Aorta (tissue), 5 donors: ENCODE data around the gene PTMA. TPM values are rescaled to one million over a fixed set of nuclear protein-coding genes. Genes with fewer than 3 reads are reported as not detected.

ENCODE experiments used
- ATAC-seq: fragments of 200-7000 bp; cut with Tn5 transposase; one replicate; pipeline ENCODE4 v1.9.1; 2022; ENCODE audit warnings: moderate library complexity; ENCODE audit not compliant: low FRiP score
- DNase-seq, 2 donors: peaks; one replicate each; pipeline ENCODE4 v3.0.0-alpha.2; 2020
- H3K27ac ChIP-seq, 2 donors: one replicate each; pipeline ENCODE4 v1.5.1; 2013; ENCODE audit warnings: low read length in 2 of 2, mild to moderate bottlenecking in 2 of 2, moderate library complexity in 2 of 2, control low read depth in 1 of 2, inconsistent platforms in 1 of 2, low read depth in 1 of 2
- H3K27me3 ChIP-seq, 2 donors: one replicate each; pipeline ENCODE4 v1.6.1; 2013; ENCODE audit warnings: control low read depth in 1 of 2, low read length in 1 of 2, mild to moderate bottlenecking in 1 of 2, moderate library complexity in 1 of 2; ENCODE audit not compliant: insufficient read depth in 2 of 2, control insufficient read depth in 1 of 2
- H3K36me3 ChIP-seq, 2 donors: one replicate each; pipeline ENCODE4 v1.6.1; 2013; ENCODE audit warnings: control low read depth in 1 of 2, low read length in 1 of 2, mild to moderate bottlenecking in 1 of 2; ENCODE audit not compliant: insufficient read depth in 2 of 2, control insufficient read depth in 1 of 2
- H3K4me1 ChIP-seq, 2 donors: one replicate each; pipeline ENCODE4 v1.6.1; 2013; ENCODE audit warnings: low read length in 2 of 2, control low read depth in 1 of 2, mild to moderate bottlenecking in 1 of 2, moderate library complexity in 1 of 2; ENCODE audit not compliant: insufficient read depth in 2 of 2, control insufficient read depth in 1 of 2
- H3K4me3 ChIP-seq, 2 donors: one replicate each; pipeline ENCODE4 v1.5.1; 2013; ENCODE audit warnings: low read length in 2 of 2, control low read depth in 1 of 2, mild to moderate bottlenecking in 1 of 2
- H3K9me3 ChIP-seq: one replicate; pipeline ENCODE4 v1.6.1; 2013; ENCODE audit warnings: mild to moderate bottlenecking, low read length; ENCODE audit not compliant: control insufficient read depth
- WGBS, 2 donors: extraction: QIAGEN DNeasy Blood & Tissue Kit; methylation state at CpG; one replicate each; pipeline ENCODE4 v1.1.7; 2013; 5-methylcytosine and 5-hydroxymethylcytosine counted together
- intact Hi-C, 2 donors: fragments of 100-400 bp; cut with DNase I; formaldehyde crosslinking; loops; one replicate each; pipeline versions ENCODE4 v1.14.2 to v1.15.0; 2022
- polyA plus RNA-seq, 2 donors: library from polyadenylated mRNA; stranded (reverse); fragments of 200-250 nt; gene quantifications; one replicate each; pipeline ENCODE4 v1.2.3, GENCODE V29; 2013
- total RNA-seq, 2 donors: library from RNA; stranded (reverse); fragmentation: NEBNext Ultra II Directional; extraction: Animal tissue kit (Norgen Biotek cat#: 25700); gene quantifications; one replicate each; pipeline ENCODE4 v1.2.1, GENCODE V29; 2021
- donor health status: healthy with polysubstance abuse.
- donor health status: Bipolar disorder and iron deficiency.
- donor health status: DM: no; HTN: no; CAD: no.
- donor health status: DM: no; HTN: no; CAD: no.
- donor health status: DM: yes; HTN: yes; CAD: no.

PTMA gene
- total and polyA plus RNA-seq, 4 donors = 792 to 2,243 (median 1,069) TPM

DNA sequence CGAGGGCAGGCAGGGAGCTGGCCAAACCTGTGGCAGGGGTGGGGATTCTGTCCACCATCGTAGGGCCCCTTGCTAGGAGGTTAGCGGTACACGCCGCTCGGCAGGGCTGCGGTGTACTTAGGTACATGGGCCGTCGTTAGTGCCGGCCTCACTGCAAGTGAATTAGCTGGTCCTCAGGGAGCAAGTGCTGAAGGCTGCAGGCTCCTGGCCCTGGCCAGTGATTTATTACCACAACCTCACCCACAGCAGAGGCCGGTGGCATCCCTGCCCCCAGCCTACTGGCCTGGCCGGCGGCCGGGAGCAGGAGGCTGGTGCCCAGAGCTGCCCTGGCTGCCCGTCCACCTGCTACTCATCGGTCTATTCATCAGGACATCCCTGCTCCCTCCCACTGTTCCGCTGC lies 19.6 kb upstream of the PTMA start:
- no peak for ATAC-seq
- no peaks in the 10 kb centered on the region for H3K4me1 ChIP-seq
- no peaks in the 10 kb centered on the region for H3K9me3 ChIP-seq
- H3K27ac ChIP-seq = no peak overlapping the region
- no peak for DNase-seq
- H3K27me3 ChIP-seq = no peaks in the 10 kb centered on the region
- intact Hi-C loops = no loop called here
- H3K36me3 ChIP-seq = no peaks in the 10 kb centered on the region
- H3K4me3 ChIP-seq = no peak overlapping the region
- WGBS, 2 donors = 84 to 85% methylated on average over 17 of the region's 17 CpGs

DNA sequence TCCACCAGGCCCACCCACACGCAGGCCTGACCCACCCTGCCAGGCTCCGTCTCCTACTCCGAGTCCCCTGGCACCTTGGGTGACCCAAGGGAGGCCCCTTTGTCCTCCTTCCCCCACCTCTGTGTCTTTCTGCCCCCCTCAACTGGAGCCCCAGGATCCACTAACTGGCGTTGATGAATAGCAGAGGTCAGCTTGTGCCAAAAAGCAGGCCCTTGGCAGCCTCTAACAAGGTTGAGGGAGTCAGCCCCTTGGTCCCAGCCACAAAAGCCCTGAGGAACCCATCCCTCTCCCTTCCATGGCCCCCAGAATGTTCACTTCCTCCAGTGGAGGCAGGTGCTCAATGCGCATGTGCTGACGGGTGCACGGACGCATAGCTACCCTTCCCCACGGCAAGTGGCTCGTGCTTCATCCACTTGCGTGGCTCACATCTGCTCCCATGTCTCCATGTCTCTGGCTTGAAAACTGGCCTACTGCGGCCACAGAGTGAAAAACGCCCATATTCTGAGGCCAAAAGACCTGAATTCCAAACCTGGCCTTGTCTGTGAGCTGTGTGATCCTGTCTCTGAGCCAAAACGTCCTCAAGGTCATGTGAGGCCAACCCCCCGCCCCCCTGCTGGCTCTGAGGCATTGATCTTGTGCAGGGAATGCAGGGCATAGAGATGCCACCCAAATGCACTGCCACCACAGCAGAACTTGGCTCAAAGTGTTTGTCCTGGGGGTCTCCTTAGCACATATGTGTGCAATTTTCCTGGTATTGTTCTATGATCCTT lies 19.0 kb upstream of the PTMA start:
- Histone ChIP-seq H3K27me3 (no peaks in the 10 kb centered on the region), H3K36me3 (no peaks in the 10 kb centered on the region), H3K27ac (no peak overlapping the region), H3K4me3 (no peak overlapping the region), H3K4me1 (no peaks in the 10 kb centered on the region), H3K9me3 (no peaks in the 10 kb centered on the region)
- intact Hi-C loops = no loop called here
- DNase-seq (no peak), ATAC-seq (no peak)
- 80 to 87% methylated on average over 15 of the region's 15 CpGs for WGBS, 2 donors

DNA sequence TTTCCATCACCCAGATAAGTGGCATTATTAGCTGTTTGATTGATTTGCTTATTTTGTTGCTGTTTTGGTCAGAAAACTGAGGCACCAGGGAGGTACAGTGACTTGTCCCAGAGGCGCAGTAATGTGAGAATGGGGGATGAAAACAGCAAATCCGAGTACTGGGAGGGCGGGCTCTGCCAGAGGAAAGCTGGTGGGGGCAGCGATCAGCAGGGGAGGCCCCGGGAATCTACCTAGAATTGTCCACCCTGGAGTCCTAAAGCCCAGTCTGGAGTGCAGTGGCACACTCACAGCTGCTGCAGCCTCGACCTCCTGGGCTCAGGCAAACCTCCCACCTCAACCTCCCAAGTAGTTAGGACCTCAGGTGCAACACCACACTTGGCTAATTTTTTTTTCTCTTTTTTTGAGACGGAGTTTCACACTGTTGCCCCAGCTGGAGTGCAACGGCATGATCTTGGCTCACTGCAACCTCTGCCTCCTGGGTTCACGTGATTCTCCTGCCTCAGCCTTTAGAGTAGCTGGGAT lies 17.0 kb upstream of the PTMA start:
- Histone ChIP-seq H3K27ac (no peak overlapping the region), H3K4me3 (no peak overlapping the region), H3K36me3 (no peaks in the 10 kb centered on the region), H3K9me3 (no peaks in the 10 kb centered on the region), H3K4me1 (no peaks in the 10 kb centered on the region), H3K27me3 (no peaks in the 10 kb centered on the region)
- ATAC-seq = no peak
- DNase-seq = no peak
- WGBS, 2 donors = 41 to 49% methylated on average over 9 of the region's 9 CpGs
- intact Hi-C loops = no loop called here

DNA sequence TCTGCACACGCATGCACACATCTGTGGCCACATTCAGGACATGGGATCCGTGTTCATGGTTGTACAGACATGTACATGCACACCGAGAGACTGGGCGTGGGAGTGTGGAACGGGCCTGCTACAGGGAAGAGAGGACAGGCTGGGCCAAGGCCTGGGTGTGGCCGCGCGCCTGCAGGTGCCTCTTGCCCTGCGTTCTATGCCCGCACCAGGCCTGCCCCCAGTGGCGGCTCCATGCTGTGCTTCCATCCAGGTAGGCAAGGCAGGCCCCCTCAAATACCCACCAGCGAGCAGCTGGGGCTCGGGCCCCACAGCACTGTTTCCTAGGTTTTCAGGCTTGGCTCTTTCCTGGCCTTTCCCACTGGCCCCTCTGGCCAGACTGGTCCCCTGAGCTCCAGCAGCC lies 15.5 kb upstream of the PTMA start:
- Histone ChIP-seq H3K27ac (no peak overlapping the region), H3K4me3 (no peak overlapping the region), H3K36me3 (no peaks in the 10 kb centered on the region), H3K27me3 (no peaks in the 10 kb centered on the region), H3K9me3 (no peaks in the 10 kb centered on the region), H3K4me1 (no peaks in the 10 kb centered on the region)
- intact Hi-C loops = no loop called here
- DNase-seq (no peak), ATAC-seq (no peak)
- WGBS, 2 donors = 95 to 96% methylated on average over 13 of the region's 13 CpGs

DNA sequence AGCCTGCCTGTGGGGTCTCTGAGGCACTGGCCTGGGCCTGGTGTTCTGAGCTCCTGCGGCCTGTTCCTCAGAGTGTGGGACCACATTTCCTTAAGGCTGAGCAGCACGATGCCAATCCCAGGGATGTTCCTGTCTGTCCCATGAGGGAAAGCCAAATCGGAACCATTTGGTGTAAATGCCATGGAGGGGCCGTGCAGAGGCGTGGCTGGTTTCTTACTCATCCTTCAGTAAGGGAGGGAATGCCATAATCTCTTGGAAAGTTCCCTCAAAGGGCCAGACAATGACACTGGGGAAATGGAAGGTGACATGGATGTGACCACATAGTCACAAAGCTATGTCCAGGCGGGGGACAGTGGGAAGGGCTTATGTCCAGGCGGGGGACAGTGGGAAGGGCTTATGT lies 14.4 kb upstream of the PTMA start:
- H3K27ac ChIP-seq = no peak overlapping the region
- H3K4me3 ChIP-seq = no peak overlapping the region
- no peaks in the 10 kb centered on the region for H3K9me3 ChIP-seq
- WGBS, 2 donors = 86 to 91% methylated on average over 7 of the region's 7 CpGs
- intact Hi-C loops = no loop called here
- no peak for DNase-seq
- H3K27me3 ChIP-seq = no peaks in the 10 kb centered on the region
- no peaks in the 10 kb centered on the region for H3K36me3 ChIP-seq
- no peak for ATAC-seq
- H3K4me1 ChIP-seq = no peaks in the 10 kb centered on the region

DNA sequence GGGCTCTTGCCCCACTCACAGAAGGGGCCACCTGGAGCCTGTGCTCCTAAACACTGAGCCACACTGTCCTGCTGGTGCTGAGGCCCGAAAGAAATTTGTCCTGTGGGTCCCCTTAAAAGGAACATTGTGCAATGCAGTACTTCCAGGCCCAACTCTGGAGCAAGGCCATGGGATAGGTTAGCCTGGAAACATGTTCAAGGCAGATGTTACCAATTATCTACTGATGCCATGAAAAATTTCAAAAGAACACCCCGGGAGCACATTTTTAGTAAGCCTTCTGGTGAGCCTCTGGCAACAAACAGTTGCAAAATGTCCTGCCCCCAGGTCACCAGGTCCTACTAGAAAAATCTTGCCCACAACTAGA lies 12.3 kb upstream of the PTMA start:
- Histone ChIP-seq H3K4me3 (no peak overlapping the region), H3K27me3 (no peaks in the 10 kb centered on the region), H3K4me1 (no peaks in the 10 kb centered on the region), H3K27ac (no peak overlapping the region), H3K36me3 (no peaks in the 10 kb centered on the region), H3K9me3 (no peaks in the 10 kb centered on the region)
- WGBS, 2 donors = 46 to 65% methylated on average over 2 of the region's 2 CpGs
- intact Hi-C loops = no loop called here
- DNase-seq = no peak
- ATAC-seq = peak; percentile 77

DNA sequence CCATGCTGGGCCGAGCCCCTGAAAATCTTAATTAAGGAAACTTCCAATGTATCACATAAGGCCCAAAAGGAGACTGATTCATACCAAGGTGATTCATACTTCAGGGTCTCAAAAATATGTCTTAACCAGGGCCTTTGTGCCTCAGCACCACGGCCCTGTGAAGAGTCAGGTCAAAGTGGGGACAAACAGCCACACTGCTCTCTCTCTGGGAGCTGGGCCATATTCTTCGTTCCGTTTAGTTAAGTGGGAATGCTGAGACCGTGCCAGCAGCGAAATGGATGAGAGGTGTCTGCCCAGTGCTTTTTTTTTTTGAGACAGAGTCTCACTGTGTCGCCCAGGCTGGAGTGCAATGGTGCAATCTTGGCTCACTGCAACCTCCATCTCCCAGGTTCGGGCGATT lies 9.3 kb upstream of the PTMA start:
- Histone ChIP-seq H3K4me3 (no peak overlapping the region), H3K27ac (no peak overlapping the region), H3K4me1 (no peaks in the 10 kb centered on the region), H3K36me3 (no peaks in the 10 kb centered on the region), H3K9me3 (no peaks in the 10 kb centered on the region), H3K27me3 (no peaks in the 10 kb centered on the region)
- no peak for ATAC-seq
- no peak for DNase-seq
- intact Hi-C loops = no loop called here
- whole genome bisulfite sequencing, 2 donors = 70 to 74% methylated on average over 9 of the region's 9 CpGs

DNA sequence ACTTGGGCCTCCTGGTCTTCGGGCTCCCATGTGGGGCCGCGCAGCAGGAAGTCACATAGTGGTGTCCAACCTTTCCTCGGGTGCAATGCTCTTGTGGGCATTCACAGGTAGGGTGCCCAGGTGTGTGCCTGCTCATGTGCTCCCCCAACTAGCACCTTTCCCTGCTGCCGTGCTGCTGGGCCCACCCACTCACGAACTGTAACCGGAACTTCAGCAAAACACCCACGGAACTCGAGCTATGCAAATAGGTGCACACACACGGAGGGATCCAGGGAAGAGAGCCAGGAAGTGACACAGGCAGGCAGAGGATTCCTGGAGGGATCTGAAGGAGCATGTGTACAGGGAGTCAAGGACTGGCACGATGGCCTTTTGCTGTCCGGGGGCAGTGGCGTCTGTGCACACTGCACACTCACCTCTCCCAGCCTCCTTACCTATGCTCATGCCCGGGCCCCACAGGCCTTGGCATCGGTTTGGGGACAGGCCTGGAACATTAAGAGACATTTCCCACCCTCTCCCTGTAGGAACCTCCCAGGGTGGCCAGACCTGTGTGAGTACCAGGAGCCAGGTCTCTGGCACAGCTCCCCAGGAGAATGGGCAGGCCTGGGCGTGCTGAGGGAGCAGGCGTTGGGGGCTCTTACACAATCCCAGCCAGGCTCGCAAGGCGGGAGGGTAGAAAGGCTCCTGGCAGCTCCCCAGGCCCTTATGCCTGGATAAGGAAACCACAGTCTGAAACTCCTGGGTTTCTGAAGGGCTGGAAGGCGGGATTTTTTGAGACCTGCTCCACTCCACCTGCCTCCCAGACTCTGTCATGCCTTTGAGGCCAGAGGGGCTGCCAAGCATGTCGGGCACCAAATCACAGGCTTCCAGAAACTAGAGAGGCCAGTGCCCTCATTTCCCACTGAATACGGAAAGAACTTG lies 6.6 kb upstream of the PTMA start:
- DNase-seq = peak in 1 of 2 donors; percentile 74
- 49 to 51% methylated on average over 22 of the region's 22 CpGs for WGBS, 2 donors
- intact Hi-C loops = no loop called here
- H3K4me3 ChIP-seq = no peak overlapping the region
- no peaks in the 10 kb centered on the region for H3K4me1 ChIP-seq
- ATAC-seq = no peak
- no peaks in the 10 kb centered on the region for H3K36me3 ChIP-seq
- H3K27ac ChIP-seq = no peak overlapping the region
- H3K27me3 ChIP-seq = no peaks in the 10 kb centered on the region
- H3K9me3 ChIP-seq = no peaks in the 10 kb centered on the region
